ENCODE measurements around the gene FUS. TPM values are rescaled to one million over a fixed set of nuclear protein-coding genes. Genes with fewer than 3 reads are reported as not detected.

Gene FUS
- total and polyA plus RNA-seq, 2 of the 13 experiments (the other 11 are each of a cell fraction or from before 2014, with no cell fraction given), result 68.1 to 168 TPM

DNA sequence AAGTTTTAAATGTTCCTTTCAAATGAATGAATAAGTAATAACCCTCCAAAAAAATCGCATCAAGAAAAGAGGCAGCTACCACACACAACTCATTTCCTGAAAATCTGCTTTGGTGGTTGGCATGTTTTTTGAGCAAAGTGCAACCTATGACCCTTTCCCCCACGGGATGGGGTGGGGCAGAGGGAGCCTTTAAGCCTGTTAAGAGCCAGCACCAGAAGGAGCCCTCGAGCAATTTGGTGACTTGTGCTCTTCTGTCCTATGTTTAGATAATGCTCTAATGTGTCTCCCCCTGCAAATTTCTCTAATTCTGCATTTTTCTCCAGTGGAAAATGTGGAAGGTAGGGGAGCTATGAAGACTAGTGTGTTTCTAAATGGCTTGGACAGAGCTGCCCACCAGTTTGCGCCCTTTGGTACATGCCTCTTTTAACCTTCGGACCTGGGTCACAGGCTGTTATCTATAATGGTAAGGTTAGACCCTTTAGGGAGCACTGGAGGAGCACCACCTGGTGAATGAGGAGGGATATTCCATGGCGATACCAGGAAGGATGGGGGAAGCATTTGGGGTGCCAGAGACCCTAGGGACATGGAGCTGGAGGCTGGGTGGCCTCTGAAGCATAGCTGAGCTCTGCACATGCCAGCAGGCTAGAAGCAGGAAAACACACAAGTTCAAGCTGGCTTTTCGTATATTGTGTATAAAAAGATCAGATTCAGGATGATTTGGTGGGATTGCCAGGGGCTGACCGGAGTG lies 21.1 kb downstream of the FUS start (continued):
- TF ChIP-seq, protein P1, sequence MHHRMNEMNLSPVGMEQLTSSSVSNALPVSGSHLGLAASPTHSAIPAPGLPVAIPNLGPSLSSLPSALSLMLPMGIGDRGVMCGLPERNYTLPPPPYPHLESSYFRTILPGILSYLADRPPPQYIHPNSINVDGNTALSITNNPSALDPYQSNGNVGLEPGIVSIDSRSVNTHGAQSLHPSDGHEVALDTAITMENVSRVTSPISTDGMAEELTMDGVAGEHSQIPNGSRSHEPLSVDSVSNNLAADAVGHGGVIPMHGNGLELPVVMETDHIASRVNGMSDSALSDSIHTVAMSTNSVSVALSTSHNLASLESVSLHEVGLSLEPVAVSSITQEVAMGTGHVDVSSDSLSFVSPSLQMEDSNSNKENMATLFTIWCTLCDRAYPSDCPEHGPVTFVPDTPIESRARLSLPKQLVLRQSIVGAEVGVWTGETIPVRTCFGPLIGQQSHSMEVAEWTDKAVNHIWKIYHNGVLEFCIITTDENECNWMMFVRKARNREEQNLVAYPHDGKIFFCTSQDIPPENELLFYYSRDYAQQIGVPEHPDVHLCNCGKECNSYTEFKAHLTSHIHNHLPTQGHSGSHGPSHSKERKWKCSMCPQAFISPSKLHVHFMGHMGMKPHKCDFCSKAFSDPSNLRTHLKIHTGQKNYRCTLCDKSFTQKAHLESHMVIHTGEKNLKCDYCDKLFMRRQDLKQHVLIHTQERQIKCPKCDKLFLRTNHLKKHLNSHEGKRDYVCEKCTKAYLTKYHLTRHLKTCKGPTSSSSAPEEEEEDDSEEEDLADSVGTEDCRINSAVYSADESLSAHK (CRISPR knock-in tag; IDR thresholded peaks at IDR 0.05; ENCODE audit: borderline replicate concordance), result no peak

DNA sequence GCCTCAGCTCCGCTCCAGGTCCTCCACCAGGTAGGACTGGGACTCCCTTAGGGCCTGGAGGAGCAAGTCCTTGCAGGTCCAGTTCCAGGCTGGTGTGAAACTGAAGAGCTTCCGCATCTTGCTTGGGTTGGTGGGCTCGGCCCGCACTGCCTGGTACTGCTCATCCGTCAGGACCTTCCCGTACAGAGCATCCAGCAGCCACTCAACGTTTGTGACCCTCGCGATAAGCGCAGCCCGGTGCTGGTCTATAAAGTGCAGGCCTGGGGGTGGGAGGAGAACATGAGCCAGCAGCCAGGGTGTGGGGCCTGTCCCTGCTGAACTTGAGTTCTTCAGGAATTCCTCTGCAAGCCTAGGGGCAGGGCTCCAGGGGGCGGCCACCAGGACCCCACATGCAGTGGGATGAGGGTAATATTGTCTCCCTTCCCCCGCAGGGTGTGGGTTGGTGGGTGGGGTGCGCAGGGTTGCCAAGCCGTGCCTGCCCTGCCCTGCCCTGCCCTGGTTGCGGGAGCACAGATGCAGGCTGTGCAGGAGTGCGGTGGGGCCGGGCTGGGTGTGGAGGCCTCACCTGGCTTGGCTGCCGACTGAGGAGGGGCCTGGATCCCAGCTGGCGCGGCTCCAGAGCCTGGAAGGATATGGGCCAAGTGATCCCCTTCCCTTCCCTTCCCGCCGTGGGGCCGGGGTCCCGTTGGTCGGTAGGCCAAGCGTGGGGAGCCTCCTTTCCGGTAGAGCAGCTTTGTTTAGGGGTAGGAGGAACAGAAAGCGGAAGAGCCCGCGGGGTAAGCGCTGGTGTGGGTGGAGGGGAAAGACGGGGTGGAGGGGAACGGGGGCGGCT lies 21.9 kb downstream of the FUS start:
- Histone ChIP-seq H3K36me3 (replicated peaks in 1 of 2; ENCODE audit: control insufficient read depth in 1 of 2, insufficient read depth in 2 of 2, low read length in 2 of 2) (no peaks in the 10 kb centered on the region), H3K4me1 (ENCODE audit: insufficient read depth, low read length) (peaks cover 48% of the 10 kb centered on the region), H3K4me3 (replicated peaks in 1 of 3; ENCODE audit: insufficient read depth in 1 of 3, low read depth in 2 of 3, low read length in 3 of 3) (peak overlapping the region; percentile 61 to 77 (median 61)), H3K9me3 (ENCODE audit: low read length) (no peaks in the 10 kb centered on the region), H4K20me1 (ENCODE audit: insufficient read depth, low read length) (no peaks in the 10 kb centered on the region; the same call in 1 of the 2 replicates), H2AFZ (ENCODE audit: low read length) (no peak overlapping the region), H3K79me2 (ENCODE audit: insufficient read depth, low read length) (no peaks in the 10 kb centered on the region), H3K27ac (ENCODE audit: extremely low read length, insufficient read depth, low read length) (no peak overlapping the region), H3K9ac (ENCODE audit: insufficient read depth, low read depth, low read length) (peak overlapping the region; percentile 54), H3K4me2 (ENCODE audit: low read depth, low read length) (peak overlapping the region; percentile 92), H3K27me3 (ENCODE audit: control insufficient read depth in 1 of 2, insufficient read depth in 2 of 2, low read length in 2 of 2) (peaks cover 0 to 28% of the 10 kb centered on the region in 2 experiments; a peak in 4 of 5 replicates)
- in situ Hi-C loops (cut with HindIII; ENCODE audit: extremely low pct_ligation_motif_present, low pct_unique_long_range_greater_than_20kb), result loop anchor here (25.0 kb wide), 2 partner anchors 236 to 661 kb away; partner anchors contain the start of genes COX6A2, ZNF267 and ZNF843
- ChIA-PET POLR2A (interaction anchor here (0.7 to 2.9 kb wide), 11 partner anchors 9 to 258 kb away, joined by 3 to 34 read pairs (median 4); partner anchors contain the start of genes FUS and KAT8), CTCF (ENCODE audit: low intra/inter-chr PET ratio, low total read pairs) (no interaction called here)
- DNase-seq (ENCODE audit: low spot score) (no peak), ATAC-seq (peak; percentile 59), FAIRE-seq (no peak)
- WGBS (ENCODE audit: low lambda C conversion rate), result 20% methylated on average over 21 of the region's 35 CpGs
- intact Hi-C loops (cut with micrococcal nuclease; ENCODE audit: unreplicated experiment), result loop anchor here (5.0 kb wide), 1 partner anchor 241 kb away; the partner anchor contains the start of gene ZNF843
- BruUV-seq (replicated peaks), result no TSS peak
- TF ChIP-seq ELF3 (CRISPR knock-in tag; IDR thresholded peaks at IDR 0.05) (no peak), HOMEZ (CRISPR knock-in tag; IDR thresholded peaks at IDR 0.05; ENCODE audit: low read depth) (no peak), DNMT1 (CRISPR knock-in tag; IDR thresholded peaks at IDR 0.05) (peak; percentile 17; the same call in 1 of the 2 replicates), ZKSCAN1 (IDR thresholded peaks at IDR 0.05; ENCODE audit: low read length) (no peak), CREB1 (IDR thresholded peaks at IDR 0.05) (no peak), CREB1 (CRISPR knock-in tag; IDR thresholded peaks at IDR 0.05) (no peak), DPF2 (CRISPR knock-in tag; IDR thresholded peaks at IDR 0.05; ENCODE audit: borderline replicate concordance, low read depth) (no peak), TARDBP (CRISPR knock-in tag; IDR thresholded peaks at IDR 0.05) (peak; percentile 44; the same call in 1 of the 2 replicates), GATAD1 (CRISPR knock-in tag; IDR thresholded peaks at IDR 0.05) (peak; percentile 7; the same call in 1 of the 2 replicates), NR2C2 (CRISPR knock-in tag; IDR thresholded peaks at IDR 0.05; ENCODE audit: borderline replicate concordance) (no peak), ZNF724P (CRISPR knock-in tag; IDR thresholded peaks at IDR 0.05; ENCODE audit: borderline replicate concordance) (peak; percentile 51; the same call in 1 of the 2 replicates), ZNF3 (CRISPR knock-in tag; IDR thresholded peaks at IDR 0.05) (no peak)
- TF ChIP-seq, protein P2, sequence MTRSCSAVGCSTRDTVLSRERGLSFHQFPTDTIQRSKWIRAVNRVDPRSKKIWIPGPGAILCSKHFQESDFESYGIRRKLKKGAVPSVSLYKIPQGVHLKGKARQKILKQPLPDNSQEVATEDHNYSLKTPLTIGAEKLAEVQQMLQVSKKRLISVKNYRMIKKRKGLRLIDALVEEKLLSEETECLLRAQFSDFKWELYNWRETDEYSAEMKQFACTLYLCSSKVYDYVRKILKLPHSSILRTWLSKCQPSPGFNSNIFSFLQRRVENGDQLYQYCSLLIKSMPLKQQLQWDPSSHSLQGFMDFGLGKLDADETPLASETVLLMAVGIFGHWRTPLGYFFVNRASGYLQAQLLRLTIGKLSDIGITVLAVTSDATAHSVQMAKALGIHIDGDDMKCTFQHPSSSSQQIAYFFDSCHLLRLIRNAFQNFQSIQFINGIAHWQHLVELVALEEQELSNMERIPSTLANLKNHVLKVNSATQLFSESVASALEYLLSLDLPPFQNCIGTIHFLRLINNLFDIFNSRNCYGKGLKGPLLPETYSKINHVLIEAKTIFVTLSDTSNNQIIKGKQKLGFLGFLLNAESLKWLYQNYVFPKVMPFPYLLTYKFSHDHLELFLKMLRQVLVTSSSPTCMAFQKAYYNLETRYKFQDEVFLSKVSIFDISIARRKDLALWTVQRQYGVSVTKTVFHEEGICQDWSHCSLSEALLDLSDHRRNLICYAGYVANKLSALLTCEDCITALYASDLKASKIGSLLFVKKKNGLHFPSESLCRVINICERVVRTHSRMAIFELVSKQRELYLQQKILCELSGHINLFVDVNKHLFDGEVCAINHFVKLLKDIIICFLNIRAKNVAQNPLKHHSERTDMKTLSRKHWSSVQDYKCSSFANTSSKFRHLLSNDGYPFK (CRISPR knock-in tag; IDR thresholded peaks at IDR 0.05; ENCODE audit: borderline replicate concordance), result peak; percentile 49; the same call in 1 of the 2 replicates

Data from HepG2 (cell line).